GM12878 (cell line): ENCODE data around the gene SLCO4A1. TPM values are rescaled to one million over a fixed set of nuclear protein-coding genes. Genes with fewer than 3 reads are reported as not detected.

Experiments used
- ATAC-seq: fragments of 200-7000 bp; cut with Tn5 transposase; 3 replicates; pipeline ENCODE4 v1.9.1; 2020; ENCODE audit warnings: mild to moderate bottlenecking, moderate library complexity
- BruUV-seq: library from RNA; stranded (reverse); fragments of 400-500 nt; replicated peaks from 2 replicates; lab custom pipeline; 2021; lab: Mats Ljungman, UMichigan
- CTCF ChIA-PET: fragments of 300-600 bp; sonication (Branson Sonifier 250); formaldehyde crosslinking; extraction: SDS; loops from one replicate; lab custom pipeline; 2021; ENCODE audit warnings: inconsistent platforms; lab: Yijun Ruan, JAX
- POLR2A ChIA-PET: fragments of 350-600 bp; formaldehyde crosslinking; extraction: SDS; loops from one replicate; lab custom pipeline; 2021; ENCODE audit warnings: inconsistent platforms; lab: Charles Lee
- RAD21 ChIA-PET: fragments of 300-600 bp; sonication (Branson Sonifier 250); formaldehyde crosslinking; loops from one replicate; lab custom pipeline; 2023; ENCODE audit warnings: antibody characterized with exemption; ENCODE audit not compliant: unreplicated experiment; lab: Charles Lee
- SMC1A ChIA-PET: fragments of 300-600 bp; sonication (Branson Sonifier 250); formaldehyde crosslinking; loops from one replicate; lab custom pipeline; 2023; ENCODE audit not compliant: unreplicated experiment, uncharacterized antibody; lab: Charles Lee
- DNase-seq: peaks from one replicate; pipeline ENCODE4 v3.0.0-alpha.2; 2011; ENCODE audit warnings: low read depth, low spot score
- FAIRE-seq: peaks from 3 replicates; lab custom pipeline; 2011; peaks lifted over from hg19 to GRCh38; lab: Jason Lieb, UNC
- H2AFZ ChIP-seq: 2 replicates; pipeline ENCODE4 v1.6.0; 2011; ENCODE audit warnings: low read depth, low read length, control low read depth; ENCODE audit not compliant: control insufficient read depth
- H3K27ac ChIP-seq: 2 replicates; pipeline ENCODE4 v1.5.1; 2011; ENCODE audit warnings: control low read depth; ENCODE audit not compliant: control insufficient read depth, insufficient read depth
- H3K27me3 ChIP-seq, 2 experiments: replicated peaks in 1 of 2; 2 replicates each; pipeline versions ENCODE4 v1.6.0 to v1.6.1; 2011; ENCODE audit warnings: low read length in 1 of 2; ENCODE audit not compliant: control insufficient read depth in 2 of 2, insufficient read depth in 2 of 2
- H3K36me3 ChIP-seq, 2 experiments: 2 replicates each; pipeline ENCODE4 v1.5.1; 2011; ENCODE audit warnings: low read length in 1 of 2; ENCODE audit not compliant: control insufficient read depth in 2 of 2, insufficient read depth in 2 of 2
- H3K4me1 ChIP-seq: 2 replicates; pipeline ENCODE4 v1.6.1; 2011; ENCODE audit warnings: mild to moderate bottlenecking, low read length, moderate library complexity, mixed read lengths; ENCODE audit not compliant: control insufficient read depth, insufficient read depth
- H3K4me2 ChIP-seq: 2 replicates; pipeline ENCODE4 v1.6.0; 2011; ENCODE audit warnings: control low read depth; ENCODE audit not compliant: control insufficient read depth, insufficient read depth
- H3K4me3 ChIP-seq: fragments of 200-600 bp; sonication (generic); 2 replicates; pipeline ENCODE4 v1.5.1; 2016
- H3K79me2 ChIP-seq: 2 replicates; pipeline ENCODE4 v1.6.0; 2011; ENCODE audit warnings: low read length; ENCODE audit not compliant: control insufficient read depth, insufficient read depth
- H3K9ac ChIP-seq: 2 replicates; pipeline ENCODE4 v1.8.0; 2011; ENCODE audit warnings: low read length, control low read depth, mixed read lengths; ENCODE audit not compliant: control insufficient read depth, insufficient read depth
- H3K9me3 ChIP-seq: replicated peaks from 3 replicates; pipeline ENCODE4 v1.5.1; 2011; ENCODE audit warnings: mild to moderate bottlenecking, low read length; ENCODE audit not compliant: control insufficient read depth, insufficient read depth
- H4K20me1 ChIP-seq: 2 replicates; pipeline ENCODE4 v1.6.0; 2011; ENCODE audit not compliant: control insufficient read depth, insufficient read depth
- CREB1 ChIP-seq: IDR thresholded peaks from 2 replicates; pipeline ENCODE4 v1.6.1; 2012; ENCODE audit warnings: low read depth, mild to moderate bottlenecking, inconsistent platforms
- KLF5 ChIP-seq: fragments of 450-650 bp; IDR thresholded peaks from 2 replicates; pipeline ENCODE4 v1.6.1; 2014; ENCODE audit warnings: mild to moderate bottlenecking; ENCODE audit not compliant: partially characterized antibody
- SIN3A ChIP-seq: IDR thresholded peaks from 2 replicates; pipeline ENCODE4 v1.6.1; 2012; ENCODE audit warnings: low read depth, low read length, improper control_type of control experiment
- WGBS: methylation state at CpG from one replicate; pipeline ENCODE4 v1.1.6; 2016; ENCODE audit warnings: low lambda C conversion rate; ENCODE audit not compliant: insufficient replicate concordance, insufficient coverage; ENCODE audit errors: missing lambda C conversion rate; 5-methylcytosine and 5-hydroxymethylcytosine counted together
- in situ Hi-C: fragments of 300-500 bp; cut with MboI; formaldehyde crosslinking; loops from 9 replicates; pipeline ENCODE4 v1.14.3; 2018; ENCODE audit warnings: mixed read lengths
- intact Hi-C: fragments of 100-400 bp; cut with micrococcal nuclease; formaldehyde crosslinking; loops from one replicate; pipeline ENCODE4 v1.14.2; 2022; ENCODE audit not compliant: unreplicated experiment
- polyA plus RNA-seq, 11 experiments: library from polyadenylated mRNA; depleted of rRNA in 4 of 11; unstranded in 6 of 11; stranded (reverse) in 5 of 11; fragments of >200 nt; fragmentation: Nextera tagmentation in 4 of 11; fragmentation: Illumina TruSeq in 1 of 11; extraction: Ambion mirVana in 4 of 11; extraction: Trizol in 1 of 11; gene quantifications; 1 replicate in 1 of 11; 2 replicates in 10 of 11; pipeline versions ENCODE4 v1.2.1 to v1.2.3, GENCODE V29; 2011 to 2016; ENCODE audit warnings: inconsistent platforms in 2 of 11, missing spikeins in 2 of 11, low read depth in 1 of 11
- total RNA-seq, 4 experiments: library from RNA; depleted of rRNA in 3 of 4; stranded (reverse); fragments of >200 nt in 3 of 4; fragmentation: Illumina TruSeq in 1 of 4; extraction: Trizol in 1 of 4; gene quantifications; 2 replicates each; pipeline versions ENCODE4 v1.2.1 to v1.2.3, GENCODE V29; 2013 to 2021
- TF ChIP-seq, protein P1 (sequence below): IDR thresholded peaks from 2 replicates; pipeline ENCODE4 v1.6.1; 2012; ENCODE audit warnings: low read depth, low read length, improper control_type of control experiment
- TF ChIP-seq, protein P2 (sequence below): fragments of 450-650 bp; IDR thresholded peaks from 2 replicates; pipeline ENCODE4 v1.6.1; 2014; ENCODE audit warnings: mild to moderate bottlenecking

SLCO4A1 gene
- total and polyA plus RNA-seq, 10 of the 15 experiments (the other 5 are each of a cell fraction or from before 2014, with no cell fraction given): 2.1 to 30.7 (median 12.0) TPM

DNA sequence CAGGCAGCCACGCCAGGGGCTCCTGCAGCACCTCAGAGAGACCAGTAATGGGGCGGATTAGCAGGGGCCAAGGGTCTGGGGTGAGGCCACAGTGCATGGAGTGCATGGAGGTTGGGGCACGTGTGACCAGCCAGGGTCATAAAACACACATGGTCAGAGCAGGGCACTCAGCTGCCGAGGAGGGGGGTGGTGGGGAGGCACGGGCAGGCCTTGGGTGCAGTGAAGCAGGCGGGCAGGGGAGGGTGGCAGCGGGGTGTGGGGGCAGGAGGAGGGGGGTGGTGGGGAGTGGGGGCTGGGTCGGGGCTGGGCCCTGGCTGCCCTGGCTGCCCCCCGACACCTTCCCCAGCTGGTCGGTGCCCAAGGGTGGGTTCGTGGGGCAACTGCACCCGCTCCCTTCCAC is 42.7 kb downstream of the SLCO4A1 start:
- no peak for ATAC-seq
- ChIA-PET RAD21 (interaction anchor here (0.5 kb wide), 1 partner anchor 124 kb away, joined by 3 read pairs; no protein-coding TSS in a partner anchor), SMC1A (no interaction called here), POLR2A (no interaction called here), CTCF (no interaction called here)
- BruUV-seq: no TSS peak
- Histone ChIP-seq H3K9me3 (no peaks in the 10 kb centered on the region; the same call in 2 of the 3 replicates), H3K4me1 (no peaks in the 10 kb centered on the region), H4K20me1 (no peaks in the 10 kb centered on the region), H3K79me2 (no peaks in the 10 kb centered on the region), H2AFZ (no peak overlapping the region), H3K4me3 (no peak overlapping the region), H3K36me3 (no peaks in the 10 kb centered on the region), H3K9ac (no peak overlapping the region), H3K27me3 (no peaks in the 10 kb centered on the region; a peak in 2 of 4 replicates), H3K4me2 (no peak overlapping the region), H3K27ac (no peak overlapping the region)
- FAIRE-seq: no peak
- intact Hi-C loops (no loop called here), in situ Hi-C loops (no loop called here)
- TF ChIP-seq SIN3A (no peak), CREB1 (no peak), KLF5 (no peak)
- TF ChIP-seq, protein P1, sequence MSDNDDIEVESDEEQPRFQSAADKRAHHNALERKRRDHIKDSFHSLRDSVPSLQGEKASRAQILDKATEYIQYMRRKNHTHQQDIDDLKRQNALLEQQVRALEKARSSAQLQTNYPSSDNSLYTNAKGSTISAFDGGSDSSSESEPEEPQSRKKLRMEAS: no peak
- TF ChIP-seq, protein P2, sequence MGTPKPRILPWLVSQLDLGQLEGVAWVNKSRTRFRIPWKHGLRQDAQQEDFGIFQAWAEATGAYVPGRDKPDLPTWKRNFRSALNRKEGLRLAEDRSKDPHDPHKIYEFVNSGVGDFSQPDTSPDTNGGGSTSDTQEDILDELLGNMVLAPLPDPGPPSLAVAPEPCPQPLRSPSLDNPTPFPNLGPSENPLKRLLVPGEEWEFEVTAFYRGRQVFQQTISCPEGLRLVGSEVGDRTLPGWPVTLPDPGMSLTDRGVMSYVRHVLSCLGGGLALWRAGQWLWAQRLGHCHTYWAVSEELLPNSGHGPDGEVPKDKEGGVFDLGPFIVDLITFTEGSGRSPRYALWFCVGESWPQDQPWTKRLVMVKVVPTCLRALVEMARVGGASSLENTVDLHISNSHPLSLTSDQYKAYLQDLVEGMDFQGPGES: no peak
- WGBS: 63% methylated on average over 7 of the region's 12 CpGs
- DNase-seq: no peak
